Hindlimb muscle (tissue), 1 donor: ENCODE measurements around the gene PODXL2. TPM values are rescaled to one million over a fixed set of nuclear protein-coding genes. Genes with fewer than 3 reads are reported as not detected.
"Not testable (repeated sequence)": the region's sequence is repeated elsewhere in the genome, so short reads cannot be mapped to it uniquely, and the experiment has no call there.

Experiments
- DNase-seq: peaks from one replicate; pipeline ENCODE4 v3.0.0-alpha.2; 2013
- polyA plus RNA-seq: library from polyadenylated mRNA; unstranded; fragments of 120-200 nt; gene quantifications from one replicate; pipeline ENCODE4 v1.2.1, GENCODE V29; 2013; ENCODE audit not compliant: insufficient read length

Gene PODXL2
- polyA plus RNA-seq, 1 donor = 5.3 TPM

GRCh38 chr3:127676456-127676855, 47.5 kb downstream of the PODXL2 start:
- no peak for DNase-seq

- no peak for DNase-seq
Measured at GRCh38 chr3:127676921-127677351, 48.0 kb downstream of the PODXL2 start.

GRCh38 chr3:127677541-127678314, 48.7 kb downstream of the PODXL2 start:
- no peak for DNase-seq

GRCh38 chr3:127678315-127678599, 49.3 kb downstream of the PODXL2 start:
- DNase-seq = no peak

GRCh38 chr3:127678611-127679533, 49.9 kb downstream of the PODXL2 start:
- DNase-seq = no peak

- DNase-seq = no peak
Measured at GRCh38 chr3:127679534-127680145, 50.7 kb downstream of the PODXL2 start.

- DNase-seq = no peak
Measured at GRCh38 chr3:127680146-127680661, 51.2 kb downstream of the PODXL2 start.

GRCh38 chr3:127680798-127681221, 51.8 kb downstream of the PODXL2 start:
- no peak for DNase-seq

- not testable (repeated sequence) for DNase-seq
Measured at GRCh38 chr3:127682175-127682554, 53.2 kb downstream of the PODXL2 start.

- DNase-seq = no peak
Measured at GRCh38 chr3:127682561-127682960, 53.6 kb downstream of the PODXL2 start.

- DNase-seq = no peak
Measured at GRCh38 chr3:127684871-127685707, 56.1 kb downstream of the PODXL2 start.

- no peak for DNase-seq
Measured at GRCh38 chr3:127685708-127686511, 56.9 kb downstream of the PODXL2 start.

- no peak for DNase-seq
Measured at GRCh38 chr3:127686512-127686894, 57.5 kb downstream of the PODXL2 start.

GRCh38 chr3:127687228-127687737, 58.3 kb downstream of the PODXL2 start:
- no peak for DNase-seq

- no peak for DNase-seq
Measured at GRCh38 chr3:127688022-127688415, 59.0 kb downstream of the PODXL2 start.

GRCh38 chr3:127688416-127689265, 59.7 kb downstream of the PODXL2 start:
- no peak for DNase-seq

GRCh38 chr3:127689266-127689860, 60.4 kb downstream of the PODXL2 start:
- DNase-seq = no peak

- no peak for DNase-seq
Measured at GRCh38 chr3:127690106-127690505, 61.1 kb downstream of the PODXL2 start.

GRCh38 chr3:127690823-127691452, 62.0 kb downstream of the PODXL2 start:
- DNase-seq = no peak
